ENCODE measurements around the gene CXCL16. TPM values are rescaled to one million over a fixed set of nuclear protein-coding genes. Genes with fewer than 3 reads are reported as not detected.

The CXCL16 gene
- total RNA-seq (2014; rRNA removed; shearing (Covaris generic)) (1.6 and 2.5 TPM in 2 replicates), polyA plus RNA-seq (2016; fragmentation: Nextera tagmentation; extraction: Ambion mirVana) (4.1 TPM in 2 replicates)

- Histone ChIP-seq H3K27ac (no peak within 1 kb of the TSS), H3K9ac (peak within 1 kb of the TSS; percentile 59), H3K36me3 (ENCODE audit: low read depth) (no peaks in the 10 kb centered on the region), H3K9me3 (ENCODE audit: low read depth) (no peaks in the 10 kb centered on the region), H4K20me1 (ENCODE audit: insufficient read depth) (no peaks in the 10 kb centered on the region), H3F3A (ENCODE audit: insufficient read depth) (no peaks in the 10 kb centered on the region), H2AFZ (peak within 1 kb of the TSS; percentile 87), H3K27me3 (replicated peaks; ENCODE audit: insufficient read depth) (peaks cover 6% of the 10 kb centered on the region; the same call in 1 of the 2 replicates), H3K4me1 (ENCODE audit: insufficient read depth) (no peaks in the 10 kb centered on the region; the same call in 1 of the 2 replicates), H3K4me2 (ENCODE audit: unreplicated experiment) (peak within 1 kb of the TSS; percentile 70), H3K79me2 (ENCODE audit: insufficient read depth) (no peaks in the 10 kb centered on the region), H3K9me2 (ENCODE audit: insufficient read depth) (no peaks in the 10 kb centered on the region), H3K4me3 (peak within 1 kb of the TSS; percentile 78)
- WGBS, 2 experiments (ENCODE audit: low coverage in 1 of 2, low lambda C conversion rate in 2 of 2, missing lambda C conversion rate in 2 of 2): 2% methylated on average over 86 to 87 of the region's 100 CpGs
- peak; percentile 74 for DNase-seq
- in situ Hi-C loops (cut with MboI): no loop called here
- TF ChIP-seq EZH2phosphoT487 (IDR thresholded peaks at IDR 0.05; ENCODE audit: insufficient read depth, low read depth) (no peak), EZH2 (IDR thresholded peaks at IDR 0.05; ENCODE audit: insufficient read depth, poor library complexity, severe bottlenecking) (no peak)
Measured at GRCh38 chr17:4739122-4740024, at the start of gene CXCL16, which contains the start of gene ZMYND15. Gene CXCL16 (minus strand): TSS chr17:4739928. CDS start chr17:4739339, 589 bp downstream. Gene ZMYND15 (plus strand): TSS chr17:4739833. CDS start chr17:4740549, 716 bp downstream.

GRCh38 chr17:4788807-4789700 lies 49.3 kb upstream of the CXCL16 start, which contains the start of gene GLTPD2:
Gene GLTPD2 (plus strand): TSS chr17:4788964. CDS start chr17:4789012, 48 bp downstream.
- Histone ChIP-seq H3K4me3 (peak within 1 kb of the TSS; percentile 88), H3K36me3 (ENCODE audit: low read depth) (no peaks in the 10 kb centered on the region), H3K27ac (peak within 1 kb of the TSS; percentile 81), H2AFZ (peak within 1 kb of the TSS; percentile 83), H4K20me1 (ENCODE audit: insufficient read depth) (no peaks in the 10 kb centered on the region), H3K4me2 (ENCODE audit: unreplicated experiment) (peak within 1 kb of the TSS; percentile 84), H3K9me2 (ENCODE audit: insufficient read depth) (no peaks in the 10 kb centered on the region), H3K27me3 (replicated peaks; ENCODE audit: insufficient read depth) (peaks cover 4% of the 10 kb centered on the region; the same call in 1 of the 2 replicates), H3K4me1 (ENCODE audit: insufficient read depth) (peaks cover 19% of the 10 kb centered on the region; the same call in 1 of the 2 replicates), H3K79me2 (ENCODE audit: insufficient read depth) (no peaks in the 10 kb centered on the region), H3K9me3 (ENCODE audit: low read depth) (no peaks in the 10 kb centered on the region), H3F3A (ENCODE audit: insufficient read depth) (peaks cover 15% of the 10 kb centered on the region), H3K9ac (peak within 1 kb of the TSS; percentile 85)
- DNase-seq: no peak
- WGBS, 2 experiments (ENCODE audit: low coverage in 1 of 2, low lambda C conversion rate in 2 of 2, missing lambda C conversion rate in 2 of 2): 63 to 66% methylated on average over 57 to 58 of the region's 62 CpGs
- in situ Hi-C loops (cut with MboI): no loop called here
- no peak for TF ChIP-seq EZH2phosphoT487 (IDR thresholded peaks at IDR 0.05; ENCODE audit: insufficient read depth, low read depth)
- no peak for TF ChIP-seq EZH2 (IDR thresholded peaks at IDR 0.05; ENCODE audit: insufficient read depth, poor library complexity, severe bottlenecking)

- H3K9ac ChIP-seq: no peak overlapping the region
- H3K4me3 ChIP-seq: no peak overlapping the region
- peaks cover 15% of the 10 kb centered on the region for H3F3A ChIP-seq (ENCODE audit: insufficient read depth)
- H3K27ac ChIP-seq: no peak overlapping the region
- H3K27me3 ChIP-seq (replicated peaks; ENCODE audit: insufficient read depth): peaks cover 11% of the 10 kb centered on the region; the same call in 1 of the 2 replicates
- no peaks in the 10 kb centered on the region for H3K9me2 ChIP-seq (ENCODE audit: insufficient read depth)
- no peaks in the 10 kb centered on the region for H3K36me3 ChIP-seq (ENCODE audit: low read depth)
- DNase-seq: no peak
- H4K20me1 ChIP-seq (ENCODE audit: insufficient read depth): no peaks in the 10 kb centered on the region
- in situ Hi-C loops (cut with MboI): no loop called here
- TF ChIP-seq EZH2phosphoT487 (IDR thresholded peaks at IDR 0.05; ENCODE audit: insufficient read depth, low read depth) (no peak), EZH2 (IDR thresholded peaks at IDR 0.05; ENCODE audit: insufficient read depth, poor library complexity, severe bottlenecking) (no peak)
- H3K4me1 ChIP-seq (ENCODE audit: insufficient read depth): peaks cover 19% of the 10 kb centered on the region; the same call in 1 of the 2 replicates
- H3K79me2 ChIP-seq (ENCODE audit: insufficient read depth): no peaks in the 10 kb centered on the region
- no peaks in the 10 kb centered on the region for H3K9me3 ChIP-seq (ENCODE audit: low read depth)
- no peak overlapping the region for H3K4me2 ChIP-seq (ENCODE audit: unreplicated experiment)
- WGBS, 2 experiments (ENCODE audit: low coverage in 1 of 2, low lambda C conversion rate in 2 of 2, missing lambda C conversion rate in 2 of 2): 86% methylated on average over 14 of the region's 14 CpGs
- H2AFZ ChIP-seq: no peak overlapping the region
Measured at GRCh38 chr17:4788159-4788806, 48.6 kb upstream of the CXCL16 start.
